GM21737 (cell line): ENCODE measurements around the gene WWOX.
"Not testable (repeated sequence)": the region's sequence is repeated elsewhere in the genome, so short reads cannot be mapped to it uniquely, and the experiment has no call there.

Experiments
- ATAC-seq: cut with Tn5 transposase; IDR thresholded peaks from one replicate; pipeline ENCODE4 v1.9.1; 2021; ENCODE audit warnings: mild to moderate bottlenecking, moderate library complexity; ENCODE audit not compliant: unreplicated experiment

The WWOX gene

GRCh38 chr16:79013930-79014660 is 914.6 kb downstream of the WWOX start:
- no peak for ATAC-seq

DNA sequence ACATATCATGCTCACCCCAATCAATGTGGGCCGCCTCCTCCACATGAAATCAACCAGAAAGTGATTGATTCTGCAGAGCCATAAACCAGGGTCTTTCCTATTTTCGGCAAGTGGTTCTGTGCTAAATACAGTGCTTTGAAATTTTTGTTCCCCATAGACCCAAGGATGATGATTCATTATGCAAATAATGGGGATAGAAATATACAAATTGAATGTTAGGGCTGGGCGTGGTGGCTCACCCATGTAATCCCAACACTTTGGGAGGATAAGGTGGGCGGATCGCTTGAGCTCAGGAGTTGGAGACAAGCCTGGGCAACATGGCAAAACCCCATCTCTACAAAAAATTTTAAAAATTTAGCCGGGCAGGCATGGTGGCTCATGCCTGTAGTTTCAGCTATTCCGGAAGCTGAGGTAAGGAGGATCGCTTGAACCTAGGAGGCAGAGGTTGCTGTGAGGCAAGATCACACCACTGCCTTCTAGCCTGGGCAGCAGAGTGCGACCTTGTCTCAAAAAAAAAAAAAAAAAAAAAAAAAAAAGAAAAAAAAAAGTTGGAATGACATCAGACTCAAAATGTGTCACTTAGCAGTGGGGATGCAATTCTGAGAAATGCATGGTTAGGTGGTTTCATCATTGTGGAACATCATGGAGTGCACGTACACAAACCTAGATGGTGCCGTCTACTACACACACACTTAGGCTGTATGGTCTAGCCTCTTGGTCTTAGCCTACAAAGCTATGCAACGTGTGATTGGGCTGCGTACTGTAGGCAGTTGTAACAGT is 919.4 kb downstream of the WWOX start:
- no peak for ATAC-seq

- ATAC-seq = no peak
Observed at GRCh38 chr16:79019431-79019830, 920.0 kb downstream of the WWOX start.

GRCh38 chr16:79021991-79022630 is 922.7 kb downstream of the WWOX start:
- ATAC-seq = no peak

GRCh38 chr16:79026117-79026516 is 926.7 kb downstream of the WWOX start:
- ATAC-seq = no peak

DNA sequence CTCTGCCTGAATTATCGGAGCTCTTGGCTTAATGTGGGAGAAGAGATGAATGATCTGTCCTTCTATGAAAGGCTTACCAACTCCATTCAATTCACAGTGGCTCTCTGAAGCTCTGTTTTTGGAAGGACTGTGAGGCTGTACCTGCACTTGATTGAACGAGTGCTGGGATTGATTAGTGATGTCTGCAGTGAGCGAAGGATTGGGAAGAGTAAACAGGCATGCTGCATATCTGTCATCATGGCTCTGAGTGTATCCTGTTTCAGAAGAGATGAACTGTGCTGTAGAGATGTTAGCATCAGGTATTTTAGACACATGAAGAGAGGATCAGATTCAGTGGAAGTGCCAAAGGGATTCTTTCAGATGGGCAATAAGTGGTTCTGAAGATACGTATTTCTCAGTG is 937.1 kb downstream of the WWOX start:
- ATAC-seq = no peak

GRCh38 chr16:79037521-79038373 is 938.3 kb downstream of the WWOX start:
- no peak for ATAC-seq

DNA sequence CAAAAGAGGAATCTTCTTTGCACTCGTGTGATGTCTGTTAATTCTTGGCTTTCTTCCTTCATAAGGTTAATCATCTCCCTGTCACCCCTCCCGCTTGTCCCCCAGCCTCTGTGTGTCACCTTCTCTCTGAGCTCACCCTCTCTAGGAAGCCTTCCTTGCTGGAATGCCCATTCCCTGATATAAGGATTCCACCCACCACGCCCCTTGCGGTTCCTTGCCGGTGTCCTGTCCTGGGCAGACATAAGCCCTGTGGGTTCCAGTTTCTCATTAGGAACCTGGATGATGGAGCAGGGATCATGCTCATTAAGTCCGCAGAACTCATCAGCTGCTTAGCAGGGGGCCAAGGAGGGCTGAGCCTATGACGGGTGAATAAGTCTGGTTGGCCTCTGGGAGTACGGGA is 941.8 kb downstream of the WWOX start:
- no peak for ATAC-seq

GRCh38 chr16:79042141-79042540 is 942.7 kb downstream of the WWOX start:
- ATAC-seq = no peak

DNA sequence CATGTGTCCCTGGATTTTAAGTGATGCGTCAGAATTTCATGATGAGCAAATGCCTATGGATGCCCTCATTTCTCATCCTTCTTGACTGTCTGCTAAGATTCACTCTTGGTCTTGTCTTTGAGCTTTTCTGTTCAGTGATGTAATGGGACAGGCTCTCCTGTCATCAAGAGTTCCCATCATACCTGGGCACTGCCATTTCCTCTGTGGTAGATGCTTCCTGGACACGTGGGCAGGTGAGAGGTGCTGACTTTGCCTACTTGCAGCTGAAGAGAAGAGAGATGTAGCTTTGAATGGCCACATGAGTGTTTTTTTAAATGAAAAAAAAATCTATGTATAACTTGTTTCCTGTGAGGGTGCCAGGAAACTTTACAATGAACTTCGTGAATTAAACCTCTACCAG is 943.4 kb downstream of the WWOX start:
- no peak for ATAC-seq

- ATAC-seq = no peak
Observed at GRCh38 chr16:79045191-79045590, 945.7 kb downstream of the WWOX start.

GRCh38 chr16:79047337-79047736 is 947.9 kb downstream of the WWOX start:
- no peak for ATAC-seq

DNA sequence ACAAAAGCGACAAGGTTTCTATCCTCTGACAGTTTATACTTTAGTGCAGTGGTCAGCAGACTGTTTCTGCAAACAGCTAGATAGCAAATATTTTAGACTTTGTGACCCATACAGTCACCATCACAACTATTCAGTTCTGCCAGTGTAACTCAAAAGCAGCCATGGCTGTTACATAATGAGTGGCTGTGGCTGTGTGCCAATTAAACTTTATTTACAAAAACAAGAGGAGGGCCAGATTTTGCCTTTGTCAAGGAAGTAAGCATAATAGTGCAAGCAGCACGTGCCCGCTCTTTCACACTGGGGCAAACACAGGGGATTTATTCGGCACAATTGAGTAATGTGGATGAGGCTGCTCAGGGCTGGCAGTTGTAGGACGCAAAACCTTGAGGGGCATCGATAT is 949.6 kb downstream of the WWOX start:
- ATAC-seq = no peak

DNA sequence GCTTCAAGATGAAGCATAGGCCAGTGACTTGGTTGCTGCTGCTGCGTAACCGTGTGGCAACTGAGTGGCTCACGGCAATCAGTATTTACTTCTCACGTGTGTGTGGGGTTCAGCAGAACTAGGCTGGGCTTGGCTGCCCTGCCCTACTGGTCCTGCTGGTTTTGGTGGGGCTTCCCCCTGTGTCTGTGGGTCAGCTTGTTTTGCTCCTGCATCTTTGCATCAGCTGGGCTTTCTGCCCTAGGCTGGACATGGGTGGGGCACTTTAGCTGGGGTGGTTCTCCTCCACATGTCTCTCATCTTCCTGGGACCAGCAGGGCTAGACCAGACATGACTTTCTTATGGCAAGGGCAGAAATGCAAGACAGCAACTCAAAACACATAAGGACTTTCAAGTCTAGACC is 950.6 kb downstream of the WWOX start:
- no peak for ATAC-seq

GRCh38 chr16:79051313-79051712 is 951.9 kb downstream of the WWOX start:
- no peak for ATAC-seq

DNA sequence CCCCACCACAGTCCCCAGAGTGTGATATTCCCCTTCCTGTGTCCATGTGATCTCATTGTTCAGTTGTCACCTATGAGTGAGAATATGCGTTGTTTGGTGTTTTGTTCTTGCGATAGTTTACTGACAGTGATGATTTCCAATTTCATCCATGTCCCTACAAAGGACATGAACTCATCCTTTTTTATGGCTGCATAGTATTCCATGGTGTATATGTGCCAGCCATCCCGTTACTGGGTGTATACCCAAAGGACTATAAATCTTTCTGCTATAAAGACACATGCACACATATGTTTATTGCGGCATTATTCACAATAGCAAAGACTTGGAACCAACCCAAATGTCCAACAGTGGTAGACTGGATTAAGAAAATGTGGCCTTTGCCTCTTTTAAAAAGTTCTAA is 952.7 kb downstream of the WWOX start:
- not testable (repeated sequence) for ATAC-seq

DNA sequence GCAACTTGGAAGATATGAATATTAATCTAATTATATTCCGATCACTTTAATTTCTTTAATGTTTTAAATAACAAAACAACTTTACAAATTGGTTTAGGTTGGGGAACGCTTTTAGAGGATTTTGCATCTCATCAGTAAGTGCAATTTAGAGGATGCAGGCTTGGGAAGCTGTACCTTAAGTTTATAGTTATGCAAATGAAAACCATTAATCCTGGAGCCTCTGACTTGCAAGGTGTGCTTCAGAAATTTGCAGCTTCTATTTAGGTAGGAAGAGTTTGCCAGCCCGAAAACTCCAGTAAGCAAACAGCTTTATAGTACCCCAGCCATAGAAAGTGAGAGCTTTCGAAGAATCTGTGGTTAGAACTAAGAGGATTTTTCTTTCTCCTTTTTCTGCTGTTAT is 954.1 kb downstream of the WWOX start:
- no peak for ATAC-seq

- ATAC-seq = no peak
Observed at GRCh38 chr16:79054211-79054984, 954.9 kb downstream of the WWOX start.

GRCh38 chr16:79055251-79055970 is 956.0 kb downstream of the WWOX start:
- no peak for ATAC-seq

GRCh38 chr16:79061181-79061580 is 961.7 kb downstream of the WWOX start:
- ATAC-seq = no peak
